ENCODE measurements around the gene C3orf22.

DNA sequence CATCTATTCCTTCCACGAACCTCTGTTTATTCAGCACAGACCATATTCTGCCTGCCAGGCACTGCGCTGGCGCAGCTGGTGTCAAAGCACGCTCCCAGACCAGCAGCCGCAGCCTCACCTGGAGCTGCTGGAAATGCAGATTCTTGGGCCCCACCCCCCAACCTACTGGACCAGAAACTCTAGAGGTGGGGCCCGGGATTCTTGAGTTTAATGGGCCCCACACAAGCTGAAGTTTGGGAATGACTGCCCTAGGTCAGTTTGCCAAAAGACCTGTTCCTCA lies 27.7 kb downstream of the C3orf22 start:
- no peak for TF ChIP-seq GATA2 (IDR thresholded peaks at IDR 0.05; ENCODE audit: low read depth, low read length)
- TF ChIP-seq GATA3 (IDR thresholded peaks at IDR 0.05; ENCODE audit: low read depth, low read length) = no peak
